ENCODE results near the gene POLR3C. TPM values are rescaled to one million over a fixed set of nuclear protein-coding genes. Genes with fewer than 3 reads are reported as not detected.

The POLR3C gene
- total and polyA plus RNA-seq, 2 of the 13 experiments (the other 11 are each of a cell fraction or from before 2014, with no cell fraction given) = 15.5 to 24.3 TPM

DNA sequence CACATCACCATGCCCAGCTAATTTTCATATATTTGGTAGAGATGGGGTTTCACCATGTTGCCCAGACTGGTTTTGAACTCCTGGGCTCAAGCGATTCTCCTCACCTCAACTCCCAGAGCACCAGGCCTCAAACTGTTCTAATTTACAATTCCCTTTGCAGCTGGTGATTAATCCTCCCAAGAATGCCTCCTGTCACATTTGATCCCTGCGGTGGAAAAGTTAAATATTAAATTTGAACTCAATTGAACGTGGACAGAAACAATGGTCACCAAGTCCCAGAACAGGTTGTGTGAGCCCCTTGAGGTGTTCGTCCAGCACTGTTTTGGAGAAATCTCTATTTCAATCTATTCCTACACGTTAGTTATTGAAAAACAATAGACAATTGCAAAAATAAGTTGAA is 63.6 kb downstream of the POLR3C start:
- peak; percentile 18 for FAIRE-seq
- ATAC-seq = no peak
- Histone ChIP-seq H2AFZ (ENCODE audit: low read length) (peak overlapping the region; percentile 3), H3K4me1 (ENCODE audit: insufficient read depth, low read length) (peaks cover 60% of the 10 kb centered on the region), H3K4me2 (ENCODE audit: low read depth, low read length) (peak overlapping the region; percentile 73), H3K27me3 (ENCODE audit: control insufficient read depth in 1 of 2, insufficient read depth in 2 of 2, low read length in 2 of 2) (peaks cover 2 to 25% of the 10 kb centered on the region in 2 experiments), H3K9me3 (ENCODE audit: low read length) (no peaks in the 10 kb centered on the region), H3K36me3 (replicated peaks in 1 of 2; ENCODE audit: control insufficient read depth in 1 of 2, insufficient read depth in 2 of 2, low read length in 2 of 2) (no peaks in the 10 kb centered on the region), H3K9ac (ENCODE audit: insufficient read depth, low read depth, low read length) (0 out of 2 replicates have a peak overlapping the region, but pooled peaks have one; percentile 1), H4K20me1 (ENCODE audit: insufficient read depth, low read length) (no peaks in the 10 kb centered on the region), H3K79me2 (ENCODE audit: insufficient read depth, low read length) (no peaks in the 10 kb centered on the region), H3K27ac (ENCODE audit: extremely low read length, insufficient read depth, low read length) (no peak overlapping the region), H3K4me3 (replicated peaks in 1 of 3; ENCODE audit: insufficient read depth in 1 of 3, low read depth in 2 of 3, low read length in 3 of 3) (peak overlapping the region in 1 of 3 experiments; percentile 27; a peak in 1 of 6 replicates)
- ChIA-PET POLR2A (interaction anchor here (1.3 to 3.8 kb wide), 3 partner anchors 28 to 42 kb away, joined by 3 to 14 read pairs (median 7); partner anchors contain the start of genes NUDT17, PIAS3 and RBM8A), CTCF (ENCODE audit: low intra/inter-chr PET ratio, low total read pairs) (no interaction called here)
- in situ Hi-C loops (cut with HindIII; ENCODE audit: extremely low pct_ligation_motif_present, low pct_unique_long_range_greater_than_20kb) (loop anchor here (5.0 to 10.0 kb wide), 2 partner anchors 40 to 117 kb away; partner anchors contain the start of gene RBM8A), intact Hi-C loops (cut with micrococcal nuclease; ENCODE audit: unreplicated experiment) (no loop called here)
- 8% methylated on average over 5 of the region's 5 CpGs for WGBS (ENCODE audit: low lambda C conversion rate)
- peak; percentile 62 for DNase-seq (ENCODE audit: low spot score)
- BruUV-seq (replicated peaks) = no TSS peak
- 0 out of 2 replicates have a peak, but pooled peaks have one; percentile 17 for TF ChIP-seq ZFY (CRISPR knock-in tag; IDR thresholded peaks at IDR 0.05)
- no peak for TF ChIP-seq PHF5A (CRISPR knock-in tag; IDR thresholded peaks at IDR 0.05; ENCODE audit: low read depth, unreplicated experiment)
- TF ChIP-seq, protein P1, sequence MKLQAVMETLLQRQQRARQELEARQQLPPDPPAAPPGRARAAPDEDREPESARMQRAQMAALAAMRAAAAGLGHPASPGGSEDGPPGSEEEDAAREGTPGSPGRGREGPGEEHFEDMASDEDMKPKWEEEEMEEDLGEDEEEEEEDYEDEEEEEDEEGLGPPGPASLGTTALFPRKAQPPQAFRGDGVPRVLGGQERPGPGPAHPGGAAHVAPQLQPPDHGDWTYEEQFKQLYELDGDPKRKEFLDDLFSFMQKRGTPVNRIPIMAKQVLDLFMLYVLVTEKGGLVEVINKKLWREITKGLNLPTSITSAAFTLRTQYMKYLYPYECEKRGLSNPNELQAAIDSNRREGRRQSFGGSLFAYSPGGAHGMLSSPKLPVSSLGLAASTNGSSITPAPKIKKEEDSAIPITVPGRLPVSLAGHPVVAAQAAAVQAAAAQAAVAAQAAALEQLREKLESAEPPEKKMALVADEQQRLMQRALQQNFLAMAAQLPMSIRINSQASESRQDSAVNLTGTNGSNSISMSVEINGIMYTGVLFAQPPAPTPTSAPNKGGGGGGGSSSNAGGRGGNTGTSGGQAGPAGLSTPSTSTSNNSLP (IDR thresholded peaks at IDR 0.05; ENCODE audit: low read depth, low read length) = peak; percentile 82
- no peak for TF ChIP-seq ZNF367 (CRISPR knock-in tag; IDR thresholded peaks at IDR 0.05; ENCODE audit: borderline replicate concordance)
- no peak for TF ChIP-seq RFX3 (CRISPR knock-in tag; IDR thresholded peaks at IDR 0.05)
- TF ChIP-seq SOX5 (CRISPR knock-in tag; IDR thresholded peaks at IDR 0.05; ENCODE audit: borderline replicate concordance) = peak; percentile 14; the same call in 1 of the 2 replicates
- TF ChIP-seq SAP130 (CRISPR knock-in tag; IDR thresholded peaks at IDR 0.05; ENCODE audit: low read depth) = peak; percentile 49; the same call in 1 of the 2 replicates
- no peak for TF ChIP-seq ZNF713 (CRISPR knock-in tag; IDR thresholded peaks at IDR 0.05)
- TF ChIP-seq ZNF629 (CRISPR knock-in tag; conservative IDR thresholded peaks at IDR 0.05) = no peak
- no peak for TF ChIP-seq SOX6 (IDR thresholded peaks at IDR 0.05)
- peak; percentile 27; the same call in 1 of the 2 replicates for TF ChIP-seq SOX6 (CRISPR knock-in tag; IDR thresholded peaks at IDR 0.05)
- TF ChIP-seq ZNF296 (CRISPR knock-in tag; conservative IDR thresholded peaks at IDR 0.05) = no peak
- TF ChIP-seq SOX13 (IDR thresholded peaks at IDR 0.05) = no peak
- TF ChIP-seq SOX13 (CRISPR knock-in tag; conservative IDR thresholded peaks at IDR 0.05 in 1 of 2, IDR thresholded peaks at IDR 0.05 in 1 of 2) = peak in 1 of 2 experiments; percentile 54; a peak in 2 of 4 replicates
- 0 out of 2 replicates have a peak, but pooled peaks have one; percentile 50 for TF ChIP-seq FOSL2 (CRISPR knock-in tag; IDR thresholded peaks at IDR 0.05)
- TF ChIP-seq, protein P2, sequence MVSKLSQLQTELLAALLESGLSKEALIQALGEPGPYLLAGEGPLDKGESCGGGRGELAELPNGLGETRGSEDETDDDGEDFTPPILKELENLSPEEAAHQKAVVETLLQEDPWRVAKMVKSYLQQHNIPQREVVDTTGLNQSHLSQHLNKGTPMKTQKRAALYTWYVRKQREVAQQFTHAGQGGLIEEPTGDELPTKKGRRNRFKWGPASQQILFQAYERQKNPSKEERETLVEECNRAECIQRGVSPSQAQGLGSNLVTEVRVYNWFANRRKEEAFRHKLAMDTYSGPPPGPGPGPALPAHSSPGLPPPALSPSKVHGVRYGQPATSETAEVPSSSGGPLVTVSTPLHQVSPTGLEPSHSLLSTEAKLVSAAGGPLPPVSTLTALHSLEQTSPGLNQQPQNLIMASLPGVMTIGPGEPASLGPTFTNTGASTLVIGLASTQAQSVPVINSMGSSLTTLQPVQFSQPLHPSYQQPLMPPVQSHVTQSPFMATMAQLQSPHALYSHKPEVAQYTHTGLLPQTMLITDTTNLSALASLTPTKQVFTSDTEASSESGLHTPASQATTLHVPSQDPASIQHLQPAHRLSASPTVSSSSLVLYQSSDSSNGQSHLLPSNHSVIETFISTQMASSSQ (IDR thresholded peaks at IDR 0.05; ENCODE audit: low read depth) = no peak
- TF ChIP-seq, protein P2 (CRISPR knock-in tag; IDR thresholded peaks at IDR 0.05; ENCODE audit: borderline replicate concordance) = 0 out of 2 replicates have a peak, but pooled peaks have one; percentile 35
- 0 out of 2 replicates have a peak, but pooled peaks have one; percentile 21 for TF ChIP-seq KAT8 (CRISPR knock-in tag; IDR thresholded peaks at IDR 0.05)
- TF ChIP-seq MAFF (IDR thresholded peaks at IDR 0.05; ENCODE audit: low read depth, low read length) = no peak
- TF ChIP-seq RARA (CRISPR knock-in tag; IDR thresholded peaks at IDR 0.05) = no peak
- no peak for TF ChIP-seq ZFP36L1 (CRISPR knock-in tag; IDR thresholded peaks at IDR 0.05)
- TF ChIP-seq HMG20A (CRISPR knock-in tag; IDR thresholded peaks at IDR 0.05; ENCODE audit: borderline replicate concordance) = 0 out of 2 replicates have a peak, but pooled peaks have one; percentile 18
- no peak for TF ChIP-seq MXD4 (CRISPR knock-in tag; IDR thresholded peaks at IDR 0.05)
